Loucy (cell line): ENCODE results near the gene MAPKAP1.

Source experiments
- EZH2phosphoT487 ChIP-seq: fragments of 200-600 bp; IDR thresholded peaks from 2 replicates; pipeline ENCODE4 v1.6.1; 2018; ENCODE audit warnings: antibody characterized with exemption, mild to moderate bottlenecking, moderate library complexity, borderline replicate concordance
- TF ChIP-seq, protein P1 (sequence below): fragments of 200-600 bp; sonication (generic); conservative IDR thresholded peaks from 2 replicates; pipeline ENCODE4 v1.5.1; 2014; ENCODE audit warnings: mild to moderate bottlenecking, antibody characterized with exemption, low read length

GRCh38 chr9:125529589-125530515 lies 177.2 kb downstream of the MAPKAP1 start:
- TF ChIP-seq, protein P1, sequence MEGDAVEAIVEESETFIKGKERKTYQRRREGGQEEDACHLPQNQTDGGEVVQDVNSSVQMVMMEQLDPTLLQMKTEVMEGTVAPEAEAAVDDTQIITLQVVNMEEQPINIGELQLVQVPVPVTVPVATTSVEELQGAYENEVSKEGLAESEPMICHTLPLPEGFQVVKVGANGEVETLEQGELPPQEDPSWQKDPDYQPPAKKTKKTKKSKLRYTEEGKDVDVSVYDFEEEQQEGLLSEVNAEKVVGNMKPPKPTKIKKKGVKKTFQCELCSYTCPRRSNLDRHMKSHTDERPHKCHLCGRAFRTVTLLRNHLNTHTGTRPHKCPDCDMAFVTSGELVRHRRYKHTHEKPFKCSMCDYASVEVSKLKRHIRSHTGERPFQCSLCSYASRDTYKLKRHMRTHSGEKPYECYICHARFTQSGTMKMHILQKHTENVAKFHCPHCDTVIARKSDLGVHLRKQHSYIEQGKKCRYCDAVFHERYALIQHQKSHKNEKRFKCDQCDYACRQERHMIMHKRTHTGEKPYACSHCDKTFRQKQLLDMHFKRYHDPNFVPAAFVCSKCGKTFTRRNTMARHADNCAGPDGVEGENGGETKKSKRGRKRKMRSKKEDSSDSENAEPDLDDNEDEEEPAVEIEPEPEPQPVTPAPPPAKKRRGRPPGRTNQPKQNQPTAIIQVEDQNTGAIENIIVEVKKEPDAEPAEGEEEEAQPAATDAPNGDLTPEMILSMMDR, result no peak
- no peak for TF ChIP-seq EZH2phosphoT487
